DND-41 (cell line): ENCODE measurements around the gene PRKAR2B.

Source experiments
- EZH2 ChIP-seq: IDR thresholded peaks from 3 replicates; pipeline ENCODE4 v1.6.1; 2012; ENCODE audit warnings: borderline replicate concordance, low read depth, mild to moderate bottlenecking, moderate library complexity, low read length, inconsistent platforms; ENCODE audit not compliant: severe bottlenecking
- TF ChIP-seq, protein P1 (sequence below): IDR thresholded peaks from 2 replicates; pipeline ENCODE4 v1.5.1; 2012; ENCODE audit warnings: borderline replicate concordance, low read length, moderate library complexity, mild to moderate bottlenecking; ENCODE audit not compliant: poor library complexity, severe bottlenecking; ENCODE audit errors: extremely low read depth

GRCh38 chr7:107043491-107043890 is 1.0 kb upstream of the PRKAR2B start:
- TF ChIP-seq, protein P1, sequence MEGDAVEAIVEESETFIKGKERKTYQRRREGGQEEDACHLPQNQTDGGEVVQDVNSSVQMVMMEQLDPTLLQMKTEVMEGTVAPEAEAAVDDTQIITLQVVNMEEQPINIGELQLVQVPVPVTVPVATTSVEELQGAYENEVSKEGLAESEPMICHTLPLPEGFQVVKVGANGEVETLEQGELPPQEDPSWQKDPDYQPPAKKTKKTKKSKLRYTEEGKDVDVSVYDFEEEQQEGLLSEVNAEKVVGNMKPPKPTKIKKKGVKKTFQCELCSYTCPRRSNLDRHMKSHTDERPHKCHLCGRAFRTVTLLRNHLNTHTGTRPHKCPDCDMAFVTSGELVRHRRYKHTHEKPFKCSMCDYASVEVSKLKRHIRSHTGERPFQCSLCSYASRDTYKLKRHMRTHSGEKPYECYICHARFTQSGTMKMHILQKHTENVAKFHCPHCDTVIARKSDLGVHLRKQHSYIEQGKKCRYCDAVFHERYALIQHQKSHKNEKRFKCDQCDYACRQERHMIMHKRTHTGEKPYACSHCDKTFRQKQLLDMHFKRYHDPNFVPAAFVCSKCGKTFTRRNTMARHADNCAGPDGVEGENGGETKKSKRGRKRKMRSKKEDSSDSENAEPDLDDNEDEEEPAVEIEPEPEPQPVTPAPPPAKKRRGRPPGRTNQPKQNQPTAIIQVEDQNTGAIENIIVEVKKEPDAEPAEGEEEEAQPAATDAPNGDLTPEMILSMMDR = no peak
- TF ChIP-seq EZH2 = no peak
